CD14-positive monocyte (primary cell): ENCODE data around the gene MYORG. TPM values are rescaled to one million over a fixed set of nuclear protein-coding genes. Genes with fewer than 3 reads are reported as not detected.

Source experiments
- DNase-seq, 3 donors: peaks; one replicate each; pipeline ENCODE4 v3.0.0-alpha.2; 2011 to 2022
- H2AFZ ChIP-seq: 2 replicates; pipeline ENCODE4 v1.6.0; 2012; ENCODE audit warnings: mild to moderate bottlenecking, low read depth, low read length, inconsistent platforms; ENCODE audit not compliant: insufficient read depth, poor library complexity, severe bottlenecking
- H3K27ac ChIP-seq, 2 donors: 1 replicate in 1 of 2; 2 replicates in 1 of 2; pipeline ENCODE4 v1.5.1; 2012 to 2013; ENCODE audit warnings: low read length in 2 of 2, control low read depth in 1 of 2, inconsistent platforms in 1 of 2, low read depth in 1 of 2, mild to moderate bottlenecking in 1 of 2
- H3K27me3 ChIP-seq, 2 donors: one replicate each; pipeline versions ENCODE4 v1.6.0 to v1.6.1; 2011 to 2013; ENCODE audit warnings: low read length in 2 of 2; ENCODE audit not compliant: control insufficient read depth in 2 of 2, insufficient read depth in 2 of 2
- H3K36me3 ChIP-seq, 2 donors: replicated peaks in 1 of 2; 1 replicate in 1 of 2; 2 replicates in 1 of 2; pipeline versions ENCODE4 v1.5.1 to v1.6.1; 2012 to 2013; ENCODE audit warnings: low read length in 2 of 2, control low read depth in 1 of 2, inconsistent platforms in 1 of 2, mild to moderate bottlenecking in 1 of 2; ENCODE audit not compliant: insufficient read depth in 2 of 2, control insufficient read depth in 1 of 2
- H3K4me1 ChIP-seq, 2 donors: 1 replicate in 1 of 2; 2 replicates in 1 of 2; pipeline versions ENCODE4 v1.5.1 to v1.6.1; 2012 to 2013; ENCODE audit warnings: low read length in 2 of 2, control low read depth in 1 of 2, inconsistent platforms in 1 of 2, mild to moderate bottlenecking in 1 of 2, moderate library complexity in 1 of 2; ENCODE audit not compliant: insufficient read depth in 2 of 2, control insufficient read depth in 1 of 2
- H3K4me2 ChIP-seq: replicated peaks from 2 replicates; pipeline ENCODE3; 2012; ENCODE audit warnings: low read length, moderate library complexity, mild to moderate bottlenecking; ENCODE audit not compliant: poor library complexity, severe bottlenecking; ENCODE audit errors: extremely low read depth
- H3K4me3 ChIP-seq, 3 experiments: fragments of 200-600 bp in 1 of 3; sonication (generic) in 1 of 3; replicated peaks in 1 of 3; 1 replicate in 2 of 3; 2 replicates in 1 of 3; pipeline ENCODE4 v1.5.1; 2011 to 2013; ENCODE audit warnings: low read length in 3 of 3, mild to moderate bottlenecking in 3 of 3, control low read depth in 2 of 3, low read depth in 2 of 3, inconsistent platforms in 1 of 3, moderate library complexity in 1 of 3
- H3K79me2 ChIP-seq: 2 replicates; pipeline ENCODE4 v1.6.0; 2012; ENCODE audit warnings: mild to moderate bottlenecking, control low read depth, inconsistent platforms, low read length, moderate library complexity; ENCODE audit not compliant: insufficient read depth
- H3K9ac ChIP-seq: 2 replicates; pipeline ENCODE4 v1.6.0; 2017; ENCODE audit warnings: low read length, mild to moderate bottlenecking; ENCODE audit not compliant: insufficient read depth, poor library complexity, severe bottlenecking
- H3K9me3 ChIP-seq, 2 donors: replicated peaks in 1 of 2; 1 replicate in 1 of 2; 2 replicates in 1 of 2; pipeline versions ENCODE4 v1.5.1 to v1.6.1; 2012 to 2013; ENCODE audit warnings: low read length in 2 of 2, control low read depth in 1 of 2; ENCODE audit not compliant: control insufficient read depth in 1 of 2, insufficient read depth in 1 of 2
- H4K20me1 ChIP-seq: 2 replicates; pipeline ENCODE4 v1.6.0; 2012; ENCODE audit warnings: mild to moderate bottlenecking, low read length, control low read depth, moderate library complexity; ENCODE audit not compliant: insufficient read depth
- H3K27ac Mint-ChIP-seq, 7 donors: one replicate each; pipeline ENCODE4 v1.8.0; 2020; ENCODE audit warnings: mild to moderate bottlenecking in 7 of 7, mixed read lengths in 7 of 7, moderate library complexity in 6 of 7, inconsistent platforms in 2 of 7
- H3K27me3 Mint-ChIP-seq, 3 donors: one replicate each; pipeline ENCODE4 v1.8.0; 2021 to 2022; ENCODE audit warnings: low read depth in 3 of 3, mild to moderate bottlenecking in 3 of 3, mixed read lengths in 3 of 3, moderate library complexity in 3 of 3, inconsistent platforms in 1 of 3
- H3K36me3 Mint-ChIP-seq, 2 donors: one replicate each; pipeline ENCODE4 v1.8.0; 2020; ENCODE audit warnings: mixed read lengths in 2 of 2, inconsistent platforms in 1 of 2, mild to moderate bottlenecking in 1 of 2
- H3K4me1 Mint-ChIP-seq: one replicate; pipeline ENCODE4 v1.8.0; 2020; ENCODE audit warnings: mild to moderate bottlenecking, mixed read lengths
- H3K4me3 Mint-ChIP-seq, 2 donors: one replicate each; pipeline ENCODE4 v1.8.0; 2020; ENCODE audit warnings: mild to moderate bottlenecking in 2 of 2, mixed read lengths in 2 of 2, moderate library complexity in 1 of 2
- H3K9me3 Mint-ChIP-seq, 7 donors: one replicate each; pipeline ENCODE4 v1.8.0; 2020 to 2022; ENCODE audit warnings: mixed read lengths in 7 of 7, mild to moderate bottlenecking in 6 of 7, moderate library complexity in 6 of 7, inconsistent platforms in 2 of 7
- WGBS: methylation state at CpG from one replicate; pipeline ENCODE4 v1.1.5; 2013; ENCODE audit warnings: missing lambda C conversion rate; ENCODE audit not compliant: insufficient coverage; 5-methylcytosine and 5-hydroxymethylcytosine counted together
- intact Hi-C, 2 donors: fragments of 100-400 bp; cut with micrococcal nuclease; formaldehyde crosslinking; loops; one replicate each; pipeline versions ENCODE4 v1.15.0 to v1.15.1; 2023
- polyA plus RNA-seq, 3 donors: library from polyadenylated mRNA; depleted of rRNA in 1 of 3; unstranded in 2 of 3; stranded (reverse) in 1 of 3; fragments of 300-500 nt in 2 of 3; fragments of >200 nt in 1 of 3; fragmentation: Illumina TruSeq in 2 of 3; gene quantifications; 1 replicate in 2 of 3; 2 replicates in 1 of 3; pipeline ENCODE4 v1.2.3, GENCODE V29; 2012 to 2021
- TF ChIP-seq, protein P1 (sequence below): fragments of 200-600 bp; IDR thresholded peaks from one replicate; pipeline ENCODE4 v1.8.0; 2022; ENCODE audit warnings: antibody characterized with exemption, mild to moderate bottlenecking

The MYORG gene
- polyA plus RNA-seq, 3 donors: 0.01 to 0.05 TPM; not detected in 1

- no peak overlapping the region for H3K4me3 Mint-ChIP-seq
- TF ChIP-seq, protein P1, sequence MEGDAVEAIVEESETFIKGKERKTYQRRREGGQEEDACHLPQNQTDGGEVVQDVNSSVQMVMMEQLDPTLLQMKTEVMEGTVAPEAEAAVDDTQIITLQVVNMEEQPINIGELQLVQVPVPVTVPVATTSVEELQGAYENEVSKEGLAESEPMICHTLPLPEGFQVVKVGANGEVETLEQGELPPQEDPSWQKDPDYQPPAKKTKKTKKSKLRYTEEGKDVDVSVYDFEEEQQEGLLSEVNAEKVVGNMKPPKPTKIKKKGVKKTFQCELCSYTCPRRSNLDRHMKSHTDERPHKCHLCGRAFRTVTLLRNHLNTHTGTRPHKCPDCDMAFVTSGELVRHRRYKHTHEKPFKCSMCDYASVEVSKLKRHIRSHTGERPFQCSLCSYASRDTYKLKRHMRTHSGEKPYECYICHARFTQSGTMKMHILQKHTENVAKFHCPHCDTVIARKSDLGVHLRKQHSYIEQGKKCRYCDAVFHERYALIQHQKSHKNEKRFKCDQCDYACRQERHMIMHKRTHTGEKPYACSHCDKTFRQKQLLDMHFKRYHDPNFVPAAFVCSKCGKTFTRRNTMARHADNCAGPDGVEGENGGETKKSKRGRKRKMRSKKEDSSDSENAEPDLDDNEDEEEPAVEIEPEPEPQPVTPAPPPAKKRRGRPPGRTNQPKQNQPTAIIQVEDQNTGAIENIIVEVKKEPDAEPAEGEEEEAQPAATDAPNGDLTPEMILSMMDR: no peak
- peaks cover 80% of the 10 kb centered on the region for H3K79me2 ChIP-seq
- H3K4me2 ChIP-seq: no peak overlapping the region
- peaks cover 5 to 12% of the 10 kb centered on the region in 2 donors for H3K36me3 Mint-ChIP-seq
- H3K27ac Mint-ChIP-seq: no peak overlapping the region
- peaks cover 19% of the 10 kb centered on the region for H4K20me1 ChIP-seq
- WGBS: no CpG with 5 or more reads among the region's 1 CpG
- DNase-seq: peak in 1 of 3 donors; percentile 11
- H3K9ac ChIP-seq: no peak overlapping the region
- H3K4me1 ChIP-seq: peaks cover 20 to 33% of the 10 kb centered on the region in 2 donors
- peaks cover 3 to 14% of the 10 kb centered on the region in 2 donors for H3K36me3 ChIP-seq
- H3K9me3 Mint-ChIP-seq: no peaks in the 10 kb centered on the region
- no peak overlapping the region for H2AFZ ChIP-seq
- no peak overlapping the region for H3K27ac ChIP-seq
- H3K4me3 ChIP-seq: no peak overlapping the region
- peaks cover 37% of the 10 kb centered on the region for H3K4me1 Mint-ChIP-seq
- H3K9me3 ChIP-seq: no peaks in the 10 kb centered on the region
- intact Hi-C loops: loop anchor here in 1 of 2 donors (5.0 kb wide), 1 partner anchor 46 kb away; the partner anchor contains the start of gene MYORG
- H3K27me3 Mint-ChIP-seq: peaks cover 0 to 2% (median 0%) of the 10 kb centered on the region in 3 donors
- H3K27me3 ChIP-seq: no peaks in the 10 kb centered on the region
These were observed 45.5 kb downstream of the MYORG start for GRCh38 chr9:34331196-34331595.

DNA sequence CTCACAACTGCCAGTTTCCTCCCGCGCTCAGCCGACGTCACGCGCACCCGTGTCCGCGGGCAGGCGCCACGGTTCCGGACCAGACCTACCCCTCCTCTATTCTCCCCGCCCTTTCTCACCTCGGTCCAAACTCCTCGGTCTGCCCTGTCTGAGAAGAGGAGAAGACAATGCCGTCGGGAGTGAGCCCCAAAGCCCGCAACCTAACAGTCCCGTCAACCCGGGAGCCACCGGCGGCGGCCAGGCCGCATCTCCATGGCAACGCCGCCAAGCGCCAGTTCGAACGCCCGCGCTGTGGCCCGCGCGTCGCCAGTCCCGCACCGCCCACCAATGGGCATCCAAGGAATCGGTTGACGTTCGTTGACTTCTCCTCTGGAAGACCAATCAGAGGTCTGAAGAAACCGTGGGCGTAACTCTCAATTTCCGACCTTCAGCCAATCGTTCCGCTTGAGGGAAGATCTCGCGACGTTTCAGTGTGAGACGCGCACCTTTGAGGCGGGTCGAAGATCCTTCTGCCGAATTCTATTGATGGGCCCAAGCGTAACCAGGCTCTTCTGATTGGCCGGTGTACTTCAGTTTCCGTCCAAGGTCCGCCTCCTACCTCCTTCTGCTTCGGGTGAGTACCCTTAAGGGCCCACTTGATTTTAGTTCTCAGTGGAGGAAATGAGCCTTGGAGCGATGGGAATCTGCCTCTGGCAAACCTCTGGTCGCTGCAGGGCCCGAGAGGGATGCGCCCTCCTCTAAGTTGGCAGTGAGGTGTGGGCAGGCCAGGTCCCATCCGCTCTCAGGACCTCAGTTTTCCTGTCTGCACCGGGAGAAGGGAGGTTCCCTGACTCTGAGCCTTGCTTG is 47.5 kb downstream of the MYORG start, which contains the start of the genes KIF24 and NUDT2:
KIF24 (minus strand) TSS at position 282 of the 846 bp plus-strand sequence. CDS start 17,922 bp downstream, outside the sequence.
NUDT2 (plus strand) TSS at position 583 of the 846 bp plus-strand sequence. CDS start 9,471 bp downstream, outside the sequence.
- Histone ChIP-seq H3K9ac (peak within 1 kb of the TSS; percentile 95), H3K27me3 (no peaks in the 10 kb centered on the region), H3K36me3 (no peaks in the 10 kb centered on the region), H2AFZ (peak within 1 kb of the TSS; percentile 98), H4K20me1 (peaks cover 7% of the 10 kb centered on the region), H3K4me2 (peak within 1 kb of the TSS; percentile 97), H3K4me3 (peak within 1 kb of the TSS; percentile 86 to 99 (median 98)), H3K27ac (peak within 1 kb of the TSS; percentile 91 to 95), H3K9me3 (no peaks in the 10 kb centered on the region), H3K79me2 (peaks cover 71% of the 10 kb centered on the region), H3K4me1 (peaks cover 30 to 44% of the 10 kb centered on the region in 2 donors)
- peak; percentile 99 to 100 (median 100) for DNase-seq
- Mint-ChIP-seq H3K4me1 (peaks cover 40% of the 10 kb centered on the region), H3K36me3 (peaks cover 2 to 5% of the 10 kb centered on the region in 2 donors), H3K27me3 (peaks cover 0 to 2% (median 2%) of the 10 kb centered on the region in 3 donors), H3K27ac (peak within 1 kb of the TSS; percentile 94 to 99 (median 97)), H3K9me3 (no peaks in the 10 kb centered on the region), H3K4me3 (peak within 1 kb of the TSS; percentile 95 to 99)
- TF ChIP-seq, protein P1: no peak
- intact Hi-C loops: loop anchor here (2.0 to 10.0 kb wide), 3 partner anchors 50 to 202 kb away; partner anchors contain the start of genes DCAF12 (in 1 of the 2) and UBAP1 (in 1 of the 2)
- under 1% methylated on average over 61 of the region's 64 CpGs for WGBS
